HG02571 (cell line): ENCODE data around the gene NINJ2.
"Not testable (repeated sequence)": the region's sequence is repeated elsewhere in the genome, so short reads cannot be mapped to it uniquely, and the experiment has no call there.

Source experiments
- ATAC-seq: cut with Tn5 transposase; IDR thresholded peaks from one replicate; pipeline ENCODE4 v1.9.1; 2021; ENCODE audit warnings: mild to moderate bottlenecking, moderate library complexity; ENCODE audit not compliant: unreplicated experiment

Gene NINJ2

DNA sequence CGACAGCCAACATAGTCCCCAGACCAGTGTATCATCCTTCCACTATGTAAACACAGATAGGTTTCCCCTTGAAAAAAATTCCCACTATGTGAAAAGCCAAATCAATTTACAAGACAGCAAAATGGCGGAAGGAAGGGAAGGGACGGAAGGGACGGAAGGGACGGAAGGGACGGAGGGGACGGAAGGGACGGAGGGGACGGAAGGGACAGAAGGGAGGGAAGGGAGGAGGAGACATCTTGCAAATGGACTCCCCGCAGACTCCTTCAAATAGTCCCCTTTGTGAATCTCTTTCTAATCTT is 75.3 kb downstream of the NINJ2 start:
- no peak for ATAC-seq

DNA sequence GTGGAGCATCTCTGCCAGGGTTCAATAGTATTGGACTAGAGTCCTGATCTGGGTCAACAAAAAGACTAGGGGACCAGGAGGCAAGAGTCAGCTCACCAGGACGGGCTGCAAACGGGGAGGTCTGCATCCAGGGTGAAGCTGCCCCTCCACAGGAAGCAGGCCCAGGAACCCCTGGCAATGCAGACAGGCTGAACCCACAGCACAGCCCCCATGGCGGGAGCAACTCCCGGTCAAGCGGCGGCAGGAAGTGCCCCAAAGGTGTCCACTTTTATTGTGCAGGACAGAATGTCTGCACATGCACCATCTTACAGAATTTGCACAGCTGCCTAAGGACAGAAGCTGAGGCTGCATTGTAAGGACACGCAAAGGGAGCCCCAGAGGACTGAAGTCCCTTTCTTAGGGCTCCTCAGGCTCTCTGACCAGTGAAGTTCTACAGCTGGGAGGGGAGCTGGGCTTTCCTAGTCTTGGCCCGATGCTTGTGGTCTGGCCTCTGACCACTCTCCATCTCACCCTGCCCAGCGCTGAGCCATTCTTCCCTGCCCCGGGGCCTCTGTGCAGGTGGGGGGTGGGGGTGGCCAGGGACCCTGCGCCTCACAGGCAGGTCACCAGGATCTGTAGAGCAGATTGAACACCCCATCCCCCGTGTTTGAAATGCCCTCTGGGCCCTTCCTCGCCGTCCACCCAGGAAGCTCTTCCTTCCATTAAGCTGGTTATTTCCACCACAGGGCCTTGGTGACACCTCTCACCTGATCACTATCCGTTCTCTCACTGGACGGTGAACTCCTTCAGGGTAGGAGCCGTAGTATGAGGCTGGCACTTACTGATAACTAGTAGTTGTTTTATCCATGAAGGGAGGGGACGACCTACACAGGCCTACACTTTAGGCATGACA is 75.9 kb downstream of the NINJ2 start:
- no peak for ATAC-seq

DNA sequence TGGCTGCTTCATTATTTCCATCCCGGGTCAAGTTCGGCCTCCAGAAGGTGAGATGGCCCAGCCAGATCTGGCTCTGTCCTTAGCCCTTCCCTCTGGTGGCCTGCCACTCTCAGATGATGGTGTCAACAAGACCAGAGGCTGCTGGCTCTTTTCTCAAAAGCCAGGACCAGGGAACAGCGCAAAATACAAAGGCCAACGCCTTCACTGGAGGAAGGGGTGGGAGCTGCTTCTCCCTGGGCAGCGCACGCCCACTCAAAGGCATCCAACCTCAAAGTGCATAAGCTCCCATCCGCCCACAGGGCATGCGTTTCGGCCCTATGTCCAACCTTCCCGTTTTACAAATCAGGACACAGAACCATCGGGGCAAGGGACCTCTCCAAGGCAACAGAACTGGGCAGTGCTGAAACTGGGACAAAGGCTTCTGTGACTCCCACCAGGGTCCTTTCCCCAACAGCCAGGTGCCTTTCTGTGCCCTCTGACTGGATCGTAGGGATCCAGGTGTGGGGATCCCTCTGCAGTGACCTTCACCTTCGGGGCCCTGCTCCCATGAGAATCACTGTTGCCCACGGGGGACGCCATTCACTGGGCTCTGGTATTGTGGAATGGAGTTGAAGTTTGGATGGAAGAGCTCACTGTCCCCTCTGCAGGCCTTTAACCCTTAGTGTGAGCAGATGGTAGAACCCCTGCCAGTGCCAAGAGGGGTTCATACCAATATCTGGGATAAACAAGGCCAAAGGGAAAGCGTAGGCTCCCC is 76.8 kb downstream of the NINJ2 start:
- no peak for ATAC-seq

GRCh38 chr12:585062-586061 is 77.9 kb downstream of the NINJ2 start:
- ATAC-seq: no peak

DNA sequence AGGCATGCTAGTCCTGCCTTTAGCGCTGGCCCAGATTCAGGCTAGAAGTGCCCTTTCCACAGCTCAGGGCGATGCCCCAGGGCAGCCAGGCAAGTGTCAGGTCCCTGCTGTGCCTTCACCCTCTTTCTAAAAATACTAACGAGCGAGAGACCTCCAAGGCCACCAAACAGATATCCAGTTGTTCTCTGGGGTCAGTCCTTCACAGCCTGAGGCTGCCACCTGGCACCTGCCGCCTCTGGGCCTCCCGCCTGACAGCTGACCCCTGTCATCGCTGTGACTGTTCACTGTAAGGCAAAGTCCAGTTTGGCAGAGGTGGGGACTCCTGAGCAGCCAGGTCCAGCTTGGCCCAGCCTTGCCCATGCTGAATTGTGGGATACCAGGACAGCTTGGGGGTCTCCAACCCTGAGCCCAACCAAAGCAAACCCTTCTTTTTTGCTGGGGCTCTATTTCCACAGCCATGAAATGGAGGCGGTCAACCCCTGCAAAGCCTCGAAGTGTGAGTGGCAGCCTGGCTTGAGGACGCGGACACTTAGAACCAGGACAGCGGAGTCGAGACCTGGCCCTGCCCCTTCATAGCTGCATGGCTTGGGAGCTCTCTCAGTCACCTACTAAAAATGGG is 79.9 kb downstream of the NINJ2 start:
- no peak for ATAC-seq

DNA sequence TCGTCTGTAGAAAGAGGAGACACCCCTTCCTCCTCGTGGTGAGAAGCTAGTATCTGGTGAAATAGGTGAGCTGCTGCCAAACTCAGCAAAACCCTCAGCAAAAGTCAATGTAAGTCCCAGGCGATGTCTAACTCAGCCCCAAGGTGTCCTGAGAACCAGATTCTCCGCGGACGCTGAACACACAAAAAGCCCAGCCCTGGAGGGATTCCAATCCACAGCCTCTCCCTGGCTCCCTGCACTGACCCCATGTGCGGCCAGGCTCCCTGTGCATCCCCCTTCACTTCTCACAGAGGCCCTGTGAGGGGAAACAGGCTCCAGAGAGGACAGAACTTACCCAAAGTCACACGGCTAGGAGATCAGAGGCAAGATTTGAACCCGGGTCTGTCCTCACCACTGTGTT is 81.5 kb downstream of the NINJ2 start:
- ATAC-seq: no peak

DNA sequence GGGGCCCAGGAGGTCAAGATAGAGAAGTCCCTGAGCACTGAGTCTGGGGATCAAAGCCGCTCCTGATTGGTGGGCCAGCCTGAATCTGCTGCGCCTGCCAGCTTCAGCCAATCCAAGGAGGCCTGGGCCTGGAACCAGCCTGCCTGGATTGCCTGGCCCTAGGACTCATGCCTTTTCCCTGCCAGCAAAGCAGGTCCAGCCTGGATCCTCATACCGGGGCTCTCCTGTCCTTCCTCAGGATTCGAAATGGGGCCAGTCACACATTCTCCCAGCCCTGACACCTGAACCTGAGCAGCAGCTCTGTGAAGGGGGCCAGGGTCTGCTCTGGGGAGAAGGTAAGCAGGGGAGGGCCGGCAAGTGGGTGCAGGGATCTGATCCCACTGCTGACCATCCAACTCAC is 81.9 kb downstream of the NINJ2 start:
- ATAC-seq: no peak

- no peak for ATAC-seq
Measured at GRCh38 chr12:580813-581212, 82.4 kb downstream of the NINJ2 start.

GRCh38 chr12:579420-580110 is 83.7 kb downstream of the NINJ2 start:
- no peak for ATAC-seq

- no peak for ATAC-seq
Measured at GRCh38 chr12:578748-579419, 84.4 kb downstream of the NINJ2 start.

- ATAC-seq: not testable (repeated sequence)
Measured at GRCh38 chr12:577994-578747, 85.1 kb downstream of the NINJ2 start.

- ATAC-seq: no peak
Measured at GRCh38 chr12:576615-577110, 86.6 kb downstream of the NINJ2 start.

DNA sequence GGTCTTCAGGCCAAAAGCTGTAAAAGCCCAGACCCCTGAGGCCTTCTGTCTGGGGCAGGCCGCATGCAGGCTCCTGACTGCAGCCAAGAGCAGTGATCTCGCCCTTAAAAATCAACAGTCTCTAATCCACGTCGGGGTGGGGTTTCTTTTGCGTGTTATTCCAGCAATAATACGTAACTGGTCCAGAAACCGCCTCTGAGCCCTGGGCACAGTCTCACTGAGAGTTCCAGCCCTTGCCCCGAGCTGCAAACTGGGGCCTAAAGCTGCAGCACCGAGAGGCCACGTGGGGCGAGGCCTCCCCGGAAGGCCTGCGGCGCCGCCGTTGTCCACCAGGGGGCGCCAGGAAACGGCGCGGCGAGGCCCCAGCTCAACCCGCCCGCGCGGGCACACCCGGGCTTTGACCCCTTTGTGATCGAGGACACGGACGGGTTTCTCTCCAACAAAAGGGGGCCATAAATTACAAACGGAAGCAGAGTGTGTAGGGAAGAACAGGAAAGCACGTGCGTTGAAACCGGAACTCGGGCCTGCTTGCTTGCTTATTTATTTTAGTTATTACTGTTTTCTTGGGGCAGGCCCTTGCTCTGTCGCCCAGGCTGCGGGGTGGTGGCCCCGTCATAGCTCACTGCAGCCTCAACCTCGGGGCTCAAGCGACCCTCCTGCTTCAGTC is 87.2 kb downstream of the NINJ2 start:
- ATAC-seq: no peak

DNA sequence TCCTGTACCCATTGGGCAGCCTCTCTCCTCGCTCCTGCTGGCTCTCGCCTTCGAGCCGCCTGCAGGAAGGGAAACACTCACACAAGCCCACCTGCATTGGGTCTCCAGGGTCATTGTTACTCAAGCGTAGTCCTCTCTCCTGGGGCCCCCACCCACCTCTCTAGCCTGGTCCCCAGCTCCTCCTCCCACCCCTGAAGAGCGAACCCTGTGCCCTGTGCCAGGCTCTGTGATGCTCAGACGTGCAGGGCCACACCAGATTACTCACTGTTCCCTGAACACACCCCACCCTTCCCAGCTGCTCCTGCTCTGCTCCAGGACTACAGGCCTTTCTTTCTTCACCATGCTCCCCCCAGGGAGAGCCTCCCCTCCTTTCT is 88.1 kb downstream of the NINJ2 start:
- no peak for ATAC-seq

GRCh38 chr12:574475-575128 is 88.6 kb downstream of the NINJ2 start:
- ATAC-seq: no peak

GRCh38 chr12:573232-573631 is 90.0 kb downstream of the NINJ2 start:
- ATAC-seq: no peak

DNA sequence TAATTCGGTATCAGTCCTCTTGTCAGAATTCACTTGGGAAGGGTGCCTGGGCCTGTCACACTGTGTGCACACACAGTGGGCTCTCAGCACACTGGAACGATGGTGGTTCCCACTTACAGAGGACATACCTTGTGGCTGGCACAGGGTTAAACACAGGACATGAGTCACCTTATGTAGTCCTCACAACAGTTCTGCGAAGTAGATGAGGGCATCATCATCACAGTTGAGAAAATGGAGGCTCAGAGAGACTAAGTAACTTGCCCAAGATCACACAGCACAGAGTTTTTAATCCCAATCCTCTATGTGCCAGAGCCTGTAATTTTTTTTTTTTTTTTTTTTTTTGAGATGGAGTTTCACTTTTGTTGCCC is 90.7 kb downstream of the NINJ2 start:
- no peak for ATAC-seq
